ELR (cell line): ENCODE measurements around the gene WT1.
A peak's percentile ranks its signal among the peaks of the same experiment; 100 is the strongest.
"Not testable (repeated sequence)": the region's sequence is repeated elsewhere in the genome, so short reads cannot be mapped to it uniquely, and the experiment has no call there.

Experiments
- DNase-seq: peaks from one replicate; pipeline ENCODE4 v3.0.0-alpha.2; 2015; ENCODE audit warnings: low read depth

WT1 gene

DNA sequence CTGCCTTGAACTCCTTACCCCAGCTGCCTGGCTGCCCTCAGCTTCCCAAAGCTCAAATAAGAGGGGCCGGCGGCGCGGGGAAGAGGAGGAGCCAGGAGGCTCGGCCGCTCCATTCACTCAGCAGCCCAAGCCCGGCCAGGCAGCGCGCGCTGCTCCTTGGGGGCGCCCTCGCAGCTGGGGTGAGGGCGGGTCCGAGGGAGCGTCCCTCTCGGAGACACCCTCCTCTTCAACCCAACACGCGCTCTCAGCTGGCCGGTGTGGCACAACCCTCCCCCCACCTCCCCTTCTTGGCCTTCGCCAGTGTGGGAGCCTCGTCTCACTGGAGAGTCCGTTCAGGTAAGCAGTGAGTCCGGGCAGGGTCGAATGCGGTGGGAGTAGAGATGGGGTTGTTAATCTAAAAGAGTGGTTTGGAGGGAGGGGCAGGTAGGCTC, at the start of gene WT1:
Gene WT1 (minus strand): TSS at position 29 of the 431 bp plus-strand sequence.
- no peak for DNase-seq

DNA sequence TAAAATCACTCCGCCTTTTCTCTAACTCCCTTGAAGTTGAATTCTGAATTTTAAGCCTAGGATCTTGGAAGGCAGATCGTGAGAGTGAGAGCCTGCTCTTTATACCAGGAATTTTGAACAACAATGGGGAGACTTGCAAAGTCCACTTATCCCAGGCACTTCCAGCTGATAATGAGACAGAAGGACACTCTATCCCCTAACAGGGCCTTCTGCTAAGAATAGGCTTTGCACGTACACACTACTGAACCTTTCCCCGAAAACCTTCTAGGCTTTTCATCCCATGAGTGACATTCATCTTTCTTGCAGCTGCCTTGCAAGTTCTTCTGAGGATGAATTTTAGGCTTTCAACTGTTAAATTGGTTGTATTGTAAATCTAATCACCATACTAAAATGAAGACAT, 44.0 kb upstream of the WT1 start:
- no peak for DNase-seq

DNA sequence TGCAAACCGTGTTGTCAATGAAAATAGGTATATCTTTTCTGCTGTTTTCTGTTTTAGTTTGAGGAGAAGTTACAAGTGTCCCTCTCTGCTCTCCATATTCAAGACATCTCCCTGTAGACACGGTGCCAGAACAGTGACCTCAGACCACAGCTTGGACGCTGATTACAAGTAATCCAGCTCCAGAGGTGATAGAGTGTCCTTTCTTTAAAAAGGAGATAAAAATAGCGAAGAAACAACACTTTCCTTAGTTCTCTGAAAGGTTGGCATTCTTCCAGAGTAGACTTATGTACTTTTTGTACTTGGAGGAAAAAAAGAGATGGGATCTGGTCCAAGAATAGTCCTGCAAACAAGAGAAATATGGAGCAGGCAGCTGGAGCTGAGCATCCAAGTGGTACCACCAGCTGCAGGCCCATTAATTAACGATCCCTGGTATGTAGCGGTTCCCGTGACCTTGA, 43.0 kb upstream of the WT1 start:
- no peak for DNase-seq

DNA sequence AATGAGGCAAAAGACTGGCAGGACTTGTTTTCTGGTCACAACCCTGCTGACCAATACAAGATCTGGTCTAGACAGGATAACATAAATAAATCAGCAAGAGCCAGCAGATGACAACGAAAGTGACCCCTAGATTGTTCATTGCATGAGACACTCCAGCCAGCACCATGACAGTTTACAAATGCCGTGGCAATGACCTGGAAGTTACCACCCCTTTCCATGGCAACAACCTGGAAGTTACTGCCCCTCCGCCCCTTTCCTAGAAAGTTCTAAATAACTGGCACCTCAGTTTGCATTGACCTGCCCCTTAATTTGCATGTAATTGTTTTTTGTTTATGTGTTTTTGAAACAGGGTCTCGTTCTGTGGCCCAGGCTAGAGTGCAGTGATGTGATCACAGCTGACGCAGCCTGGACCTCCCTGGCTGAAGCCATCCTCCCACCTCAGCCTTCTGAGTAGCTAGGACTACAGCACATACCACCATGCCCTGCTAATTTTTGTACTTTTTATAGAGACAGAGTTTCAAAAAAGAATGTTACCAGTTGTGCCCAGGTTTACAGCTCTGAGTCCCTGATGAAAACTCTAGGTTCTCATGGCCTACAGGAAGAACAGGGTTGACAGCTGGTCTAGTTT, 38.1 kb upstream of the WT1 start:
- no peak for DNase-seq

DNA sequence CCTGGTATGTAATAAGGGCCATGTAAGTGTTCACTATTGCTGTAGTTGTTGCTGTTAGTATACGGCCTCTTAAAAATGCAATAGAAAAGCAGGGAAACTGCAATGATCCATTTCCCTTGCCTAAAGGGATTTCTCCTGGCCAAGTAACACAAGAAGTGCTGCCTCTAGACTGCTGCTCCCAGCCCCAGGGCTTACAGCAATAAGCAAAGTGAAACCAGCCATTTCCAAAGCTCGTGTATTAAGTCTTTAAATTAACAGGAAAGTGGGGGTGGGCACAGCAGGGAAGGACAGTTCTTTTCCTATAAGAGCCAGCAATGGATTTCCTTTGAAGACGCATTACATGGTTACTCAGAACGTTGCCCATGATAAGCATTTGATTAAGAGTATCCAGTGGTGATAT, 36.9 kb upstream of the WT1 start:
- DNase-seq, result no peak

DNA sequence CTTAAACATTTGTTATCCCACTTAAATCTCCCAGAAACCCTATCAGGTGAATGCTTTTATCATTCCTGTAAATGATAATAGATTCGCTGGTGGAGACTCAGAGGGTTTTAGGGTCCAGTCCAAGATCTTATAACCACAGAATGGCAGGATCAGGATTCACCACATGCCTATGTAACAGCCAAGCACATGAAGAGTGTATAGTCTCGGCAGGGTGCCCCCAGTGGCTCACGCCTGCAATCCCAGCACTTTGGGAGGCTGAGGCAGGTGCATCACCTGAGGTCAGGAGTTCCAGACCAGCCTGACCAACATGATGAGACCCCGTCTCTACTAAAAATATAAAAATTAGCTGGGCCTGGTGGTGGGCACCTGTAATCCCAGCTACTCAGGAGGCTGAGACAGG, 36.2 kb upstream of the WT1 start:
- not testable (repeated sequence) for DNase-seq

DNA sequence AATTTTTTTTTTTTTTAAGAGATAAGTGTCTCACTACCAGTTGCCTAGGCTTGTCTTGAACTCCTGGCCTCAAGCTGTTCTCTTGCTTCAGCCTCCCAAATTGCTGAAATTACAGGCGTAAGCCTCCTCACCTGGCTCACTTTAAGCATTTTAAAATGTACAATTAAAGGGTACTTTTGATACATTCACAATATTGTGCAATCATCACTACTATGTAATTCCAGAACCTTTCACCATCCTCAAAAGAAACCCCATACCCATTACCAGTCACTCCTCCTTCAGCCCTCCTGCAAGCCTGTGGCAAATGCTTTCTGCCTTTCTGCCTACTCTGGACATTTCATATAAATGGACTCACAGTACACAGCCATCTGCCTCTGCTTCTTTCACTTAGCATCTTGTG, 34.5 kb upstream of the WT1 start:
- DNase-seq, result no peak

DNA sequence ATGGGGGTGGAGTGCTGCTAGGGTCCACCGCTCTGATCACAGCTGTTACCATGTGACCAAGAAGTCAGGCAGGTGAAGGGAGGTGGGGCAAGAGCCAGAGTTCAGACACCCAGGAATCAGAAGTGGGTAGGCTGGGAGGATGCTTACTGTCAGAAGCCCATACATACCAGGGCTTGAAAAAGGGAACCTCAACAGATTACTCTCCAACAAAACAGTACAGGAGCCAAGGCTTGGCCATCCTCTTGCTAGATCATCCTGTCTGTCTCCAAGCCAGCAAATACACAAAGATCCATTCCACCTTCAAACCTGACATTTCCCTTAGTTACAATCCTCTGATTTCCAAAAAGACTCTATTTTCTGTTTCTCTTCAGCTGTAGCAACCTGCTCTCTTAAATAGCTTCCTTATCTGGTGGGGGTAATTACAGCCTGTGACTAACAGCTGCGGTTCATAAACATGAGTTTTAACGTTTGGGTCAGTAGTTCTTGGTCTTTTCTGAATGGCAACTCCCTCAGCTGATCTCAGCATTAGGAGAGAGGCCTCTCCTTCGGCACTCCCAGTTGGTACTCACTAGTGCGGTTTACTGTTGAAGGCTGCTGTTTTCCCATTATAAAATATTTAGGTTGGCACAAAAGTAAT, 31.1 kb upstream of the WT1 start:
- DNase-seq, result peak; percentile 20

DNA sequence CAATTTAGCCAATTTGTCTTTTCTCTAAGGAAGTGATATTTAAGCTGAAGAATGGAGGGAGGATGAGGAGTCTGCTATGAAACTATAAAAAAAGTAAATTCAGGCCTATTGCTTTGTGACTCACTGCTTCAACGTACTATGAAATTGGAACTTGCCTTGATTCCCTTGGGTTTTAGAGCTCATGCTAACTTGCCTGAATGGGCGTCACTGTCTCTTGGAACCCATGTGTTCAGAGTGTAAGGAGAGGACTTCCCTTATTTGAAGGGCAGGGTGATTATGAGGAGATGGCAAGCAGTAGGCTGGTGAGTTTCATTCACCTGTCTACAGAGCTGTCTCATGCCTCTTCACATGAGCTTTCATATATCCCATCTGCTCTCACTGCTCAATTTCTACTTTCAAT, 28.7 kb upstream of the WT1 start:
- no peak for DNase-seq

DNA sequence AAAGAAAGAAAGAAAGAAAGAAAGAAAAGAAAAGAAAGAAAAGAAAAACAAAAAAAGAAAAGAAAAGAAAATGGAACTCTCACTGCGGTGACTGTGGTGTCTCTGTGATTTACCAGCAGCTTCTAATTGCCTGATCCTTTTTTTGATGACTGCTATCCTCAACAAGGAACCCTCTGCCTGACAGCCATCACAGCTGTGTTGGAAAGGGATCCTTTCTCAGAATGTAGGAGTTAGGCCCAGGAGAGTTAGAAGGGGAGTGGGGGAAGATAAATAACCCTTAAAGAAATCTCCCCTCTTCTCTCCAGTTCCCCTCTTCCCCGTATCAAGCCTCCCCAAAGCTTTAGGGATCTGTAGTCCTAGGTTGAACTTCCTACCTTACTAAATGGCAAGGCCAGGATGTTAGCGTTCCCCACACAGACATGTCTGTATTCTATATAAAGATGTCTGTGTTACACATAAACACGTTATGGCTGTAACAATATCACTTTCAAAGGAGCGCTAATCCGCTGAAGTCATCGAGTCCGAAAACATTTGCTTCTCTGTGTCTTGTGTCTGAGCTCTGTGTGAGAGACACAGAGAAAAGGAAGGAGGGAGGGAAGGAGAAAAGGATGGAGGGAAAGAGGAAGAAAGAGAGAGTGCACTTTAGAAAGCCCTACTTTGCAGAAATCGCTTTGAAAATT, 26.8 kb upstream of the WT1 start:
- DNase-seq, result no peak

DNA sequence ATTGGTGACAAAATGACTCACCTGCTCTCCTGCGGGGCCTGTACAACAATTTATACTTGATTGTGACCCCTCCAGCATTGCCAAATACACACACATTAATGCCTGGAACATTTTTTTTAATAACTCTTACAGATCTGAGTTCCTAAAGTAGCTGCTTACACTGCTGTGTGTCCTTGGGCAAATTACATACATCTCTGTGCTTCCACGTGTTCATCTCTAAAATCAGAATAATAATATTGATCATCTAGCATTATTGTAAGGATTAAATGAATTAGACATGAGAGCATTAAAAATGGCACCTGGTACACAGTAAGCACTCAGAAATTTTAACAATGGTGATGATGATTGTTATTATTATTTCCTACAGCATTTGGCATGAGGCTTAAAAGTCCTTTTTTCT, 21.5 kb upstream of the WT1 start:
- no peak for DNase-seq

DNA sequence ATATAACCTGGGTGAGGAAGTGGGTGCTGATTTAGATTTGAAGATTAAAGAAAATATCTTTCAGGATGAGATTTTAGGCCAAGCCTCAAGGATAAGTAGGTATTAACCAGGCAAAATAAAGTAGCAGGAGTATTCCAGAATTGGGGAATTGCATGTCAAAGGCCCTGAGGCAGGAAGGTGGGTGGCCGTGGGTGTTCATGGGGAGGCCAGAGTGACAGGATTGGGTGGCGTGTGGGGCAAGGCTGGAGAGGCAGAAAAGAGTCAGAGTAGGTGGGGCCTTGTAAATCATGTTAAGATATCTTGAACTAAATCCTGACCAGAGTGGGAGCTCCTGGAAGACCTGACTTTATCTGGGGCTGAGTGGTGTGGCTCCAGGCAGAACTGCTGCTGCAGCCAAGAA, 19.7 kb upstream of the WT1 start:
- DNase-seq, result no peak

DNA sequence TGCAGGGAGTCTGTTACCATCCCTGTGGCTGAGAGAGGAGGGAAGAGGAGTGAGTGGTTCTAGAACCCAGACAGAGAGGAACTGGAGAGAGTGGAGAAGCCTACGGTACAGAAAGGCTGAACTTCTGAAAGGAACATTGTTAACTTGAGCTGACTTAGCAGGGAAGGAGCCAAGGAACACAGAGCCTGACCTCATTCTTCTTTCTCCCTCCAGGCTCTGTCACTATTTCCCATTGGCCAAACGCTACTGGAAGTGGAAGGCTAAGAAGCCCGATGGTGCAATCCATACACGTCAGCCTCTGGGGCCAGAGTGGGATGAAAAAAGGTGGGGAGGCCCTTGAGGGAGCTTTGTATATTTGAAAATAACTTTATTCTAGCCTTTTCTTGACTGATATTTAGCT, 16.5 kb upstream of the WT1 start:
- no peak for DNase-seq

DNA sequence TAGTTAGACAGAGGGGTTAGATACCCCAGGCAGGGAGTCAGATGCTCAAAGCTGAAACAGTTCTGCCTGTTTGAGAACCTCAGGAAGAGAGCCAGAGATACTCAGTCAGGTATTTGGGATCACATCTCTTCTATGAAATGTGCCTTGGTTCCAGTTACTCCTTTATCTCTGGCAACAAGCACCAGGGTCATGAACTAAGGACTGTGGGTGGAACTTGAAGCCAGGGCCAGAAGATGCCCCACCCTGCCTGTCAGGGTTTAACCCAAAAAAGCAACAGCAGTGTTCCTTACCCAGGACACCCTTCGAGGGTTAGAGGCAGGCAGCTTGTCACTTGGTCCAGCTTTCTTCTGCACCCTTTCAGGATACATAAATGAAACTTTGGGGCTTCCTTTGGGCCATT, 15.0 kb upstream of the WT1 start:
- DNase-seq, result no peak

DNA sequence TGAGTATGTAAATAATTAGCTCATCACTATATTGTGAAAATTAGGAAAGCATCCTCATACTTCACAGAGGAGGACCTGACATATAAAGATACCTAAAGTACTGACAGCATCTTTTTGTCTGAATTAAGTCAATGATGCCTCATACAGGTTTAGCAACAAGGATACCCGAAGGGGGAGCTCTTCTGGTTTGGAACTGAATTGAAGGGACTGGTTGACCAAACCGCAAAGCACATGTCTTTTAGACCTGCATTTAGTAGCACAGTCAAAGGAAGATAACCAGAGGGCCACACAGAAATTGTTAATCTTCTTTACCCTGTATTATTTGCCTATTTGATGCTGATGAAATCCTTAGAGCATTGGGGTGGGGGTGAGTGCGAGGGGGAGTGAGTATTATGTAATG, 12.9 kb upstream of the WT1 start:
- DNase-seq, result peak; percentile 65

DNA sequence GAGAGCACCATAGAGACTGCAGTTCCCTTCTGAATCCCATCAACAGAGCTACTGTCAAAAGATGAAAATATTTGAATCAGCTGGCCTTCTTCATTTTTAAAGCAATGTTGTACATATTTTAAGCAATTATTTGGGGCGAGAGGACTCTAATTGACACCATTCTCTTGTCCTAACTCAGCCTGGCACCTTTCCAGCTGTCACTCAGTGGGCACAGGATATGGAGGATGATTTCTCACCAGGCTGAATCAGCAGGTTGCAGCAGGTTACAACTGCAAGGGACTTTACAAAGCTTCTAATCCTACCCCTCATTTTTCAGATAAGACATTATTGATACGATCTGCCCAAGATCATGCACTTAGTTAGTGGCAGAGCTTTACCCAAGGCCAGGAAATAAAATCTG, 11.9 kb upstream of the WT1 start:
- no peak for DNase-seq

DNA sequence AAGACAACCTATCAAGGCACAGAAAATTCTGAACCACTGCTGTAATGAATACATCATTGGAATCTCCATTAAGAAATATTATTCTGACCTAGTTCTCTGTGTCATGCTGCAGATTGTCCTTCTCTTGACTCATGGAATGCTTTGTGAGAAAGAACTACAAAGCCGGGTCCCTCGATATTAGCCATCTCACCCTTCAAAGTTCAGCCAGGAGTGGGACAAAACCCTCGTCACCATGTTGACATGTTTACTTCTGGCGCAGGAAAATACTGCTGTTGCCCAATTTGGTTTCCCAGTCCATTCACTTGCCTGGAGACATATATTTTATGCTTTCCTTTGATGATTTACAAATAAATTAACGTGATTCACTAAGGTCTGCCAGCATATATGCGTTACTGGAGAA, 10.9 kb upstream of the WT1 start:
- no peak for DNase-seq

DNA sequence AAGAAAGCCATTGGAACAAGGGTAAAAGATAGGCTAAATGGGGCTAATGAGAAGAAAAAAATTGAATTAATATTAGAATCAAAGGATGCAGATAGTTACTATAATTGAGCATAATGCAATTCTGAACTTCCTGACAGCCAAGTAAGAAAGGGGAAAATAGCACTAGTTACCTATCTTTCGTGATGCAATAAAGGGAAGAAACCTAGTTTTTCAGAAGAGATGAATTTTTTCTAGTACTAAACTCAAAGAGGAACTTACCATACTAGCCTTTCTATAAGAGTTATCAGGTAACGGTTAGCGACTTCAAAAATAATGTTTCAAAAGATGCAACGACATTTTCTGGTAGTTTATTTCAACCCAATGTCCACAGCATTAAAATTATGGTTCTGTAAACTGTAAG, 8.8 kb upstream of the WT1 start:
- no peak for DNase-seq

DNA sequence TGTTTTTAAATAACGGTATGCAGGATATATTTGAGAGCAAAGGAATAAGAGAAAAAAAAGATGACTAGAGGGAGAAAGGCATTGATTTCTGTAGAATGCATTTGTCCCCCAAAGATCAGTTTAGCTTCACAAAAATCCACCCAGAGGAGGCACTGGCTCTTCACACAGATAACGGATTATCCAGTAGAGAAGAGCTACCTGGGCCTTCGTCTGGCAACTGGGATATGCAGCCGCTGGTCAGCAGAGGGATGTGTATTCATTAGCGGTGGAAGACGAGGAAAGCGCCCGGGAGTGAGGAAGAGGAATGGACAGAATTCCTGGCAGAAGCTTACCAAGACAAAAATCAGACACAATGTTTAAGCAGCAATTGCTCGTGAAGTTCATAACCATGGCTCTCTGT, 5.6 kb upstream of the WT1 start:
- DNase-seq, result no peak

DNA sequence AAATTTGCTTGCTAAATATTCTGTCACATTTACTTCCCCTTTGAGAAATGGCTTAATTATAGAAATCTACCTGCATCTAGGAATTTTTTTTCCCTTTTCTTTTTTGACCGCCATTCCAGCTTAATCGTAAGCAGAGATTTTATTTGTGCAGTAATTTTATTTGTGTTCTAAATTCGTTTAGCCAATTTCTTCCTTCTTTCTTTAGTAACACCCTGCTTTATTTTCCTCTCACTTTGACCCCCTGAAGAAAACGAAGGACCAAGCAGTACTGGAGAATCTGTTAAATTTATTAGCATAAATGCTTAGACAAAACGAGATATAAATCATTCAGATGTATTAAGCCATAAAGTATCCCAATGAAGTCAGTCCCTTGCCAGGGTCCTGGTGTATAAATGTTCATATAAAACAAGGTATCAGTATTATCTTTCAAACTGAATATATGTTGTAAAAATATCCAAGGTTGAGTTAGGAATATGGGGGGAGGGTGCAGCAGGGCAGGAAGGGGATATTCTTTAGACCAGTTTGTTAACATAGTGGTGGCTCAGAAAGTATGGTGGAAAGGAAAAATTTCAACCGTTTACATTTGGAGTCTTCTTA, 5.1 kb upstream of the WT1 start:
- DNase-seq, result no peak

DNA sequence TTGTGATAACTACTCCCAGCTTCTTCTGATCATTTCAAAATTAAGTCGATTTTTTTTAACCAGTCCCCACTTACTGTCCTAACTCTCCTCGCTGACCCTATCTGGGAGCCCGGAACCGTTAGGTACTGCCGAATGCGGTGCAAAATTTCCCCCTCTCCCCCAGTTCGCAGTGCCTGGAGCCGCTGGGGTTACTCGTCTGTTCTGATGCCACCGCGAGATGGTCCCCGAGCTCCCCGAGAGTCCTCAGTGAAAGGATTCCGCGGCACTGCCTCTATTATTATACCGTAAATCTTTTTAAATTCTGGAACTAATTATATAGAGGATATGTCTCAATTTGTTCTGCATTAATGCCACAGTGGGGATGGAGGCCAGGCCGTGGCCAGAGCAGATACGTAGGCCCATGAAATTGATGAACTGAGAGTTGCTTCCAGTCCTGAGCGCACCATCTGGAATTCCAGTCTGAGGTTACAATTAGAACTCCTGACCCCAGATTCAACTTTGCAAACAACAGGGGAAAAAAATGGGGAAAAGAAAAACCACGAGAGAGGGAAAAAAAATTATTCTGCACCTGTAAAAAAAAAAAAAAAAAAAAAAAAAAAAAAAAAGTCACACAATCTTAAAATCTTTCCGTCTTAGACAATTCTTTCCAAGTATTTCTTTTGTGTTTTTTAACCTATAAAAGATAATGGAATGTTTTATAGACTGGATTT, 4.3 kb upstream of the WT1 start:
- no peak for DNase-seq

DNA sequence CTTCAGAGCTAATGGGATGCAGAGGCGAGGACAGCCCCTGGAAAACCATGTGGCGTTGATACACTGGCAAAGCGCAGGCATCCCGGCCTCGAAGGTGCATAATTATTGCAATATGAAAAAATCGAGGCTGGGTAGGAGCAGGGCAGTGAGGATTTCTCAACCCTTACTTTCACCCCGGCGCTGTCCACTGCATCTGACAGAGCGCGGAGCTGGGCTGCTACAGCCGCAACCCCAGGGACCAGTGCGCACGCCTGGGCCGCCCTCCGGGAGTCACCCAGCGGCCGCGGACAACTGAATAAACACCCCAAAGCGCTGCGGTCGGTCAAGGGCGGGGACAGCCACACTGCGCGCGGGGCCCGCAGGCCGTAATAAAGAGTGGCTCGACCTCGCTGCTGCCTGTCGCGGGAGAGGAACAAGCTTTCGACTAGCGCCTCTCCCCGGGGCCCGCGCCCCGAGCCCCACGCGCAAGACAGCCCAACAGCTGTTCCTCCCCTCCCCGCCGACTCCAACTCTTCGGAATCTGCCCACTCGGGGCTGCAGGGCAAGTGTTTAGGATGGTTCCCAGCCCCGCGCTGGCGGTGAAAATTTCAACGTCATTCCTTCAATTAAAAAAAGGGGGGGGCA, 3.6 kb upstream of the WT1 start:
- no peak for DNase-seq
